Stimulated activated memory B cell treated with anti-CD40 and anti-IgM and Interleukin-4, amounts not matched to agents 10 μg/mL and 1 μg/mL and 100 μg/mL, for 72 hours (primary cell): Measurements from ENCODE around the gene SRD5A3.
"Not testable (repeated sequence)": the region's sequence is repeated elsewhere in the genome, so short reads cannot be mapped to it uniquely, and the experiment has no call there.

Source experiments
- ATAC-seq: fragments of 150-1000 bp; cut with Tn5 transposase; 2 replicates; pipeline ENCODE4 v1.10.0; 2021
- H3K27ac Mint-ChIP-seq: one replicate; pipeline ENCODE4 v1.8.0; 2022; ENCODE audit warnings: mild to moderate bottlenecking, mixed read lengths
- H3K27me3 Mint-ChIP-seq: one replicate; pipeline ENCODE4 v1.8.0; 2022; ENCODE audit warnings: mixed read lengths
- H3K36me3 Mint-ChIP-seq: one replicate; pipeline ENCODE4 v1.8.0; 2022; ENCODE audit warnings: mixed read lengths
- H3K4me1 Mint-ChIP-seq: one replicate; pipeline ENCODE4 v1.8.0; 2022; ENCODE audit warnings: mixed read lengths
- H3K4me3 Mint-ChIP-seq: one replicate; pipeline ENCODE4 v1.8.0; 2022; ENCODE audit warnings: mild to moderate bottlenecking, moderate library complexity, mixed read lengths
- H3K9me3 Mint-ChIP-seq: one replicate; pipeline ENCODE4 v1.8.0; 2022; ENCODE audit warnings: mixed read lengths

Gene SRD5A3

GRCh38 chr4:55336138-55337034 is 9.7 kb upstream of the SRD5A3 start:
- no peak overlapping the region for H3K4me3 Mint-ChIP-seq
- no peaks in the 10 kb centered on the region for H3K36me3 Mint-ChIP-seq
- no peak overlapping the region for H3K27ac Mint-ChIP-seq
- ATAC-seq, result no peak
- no peaks in the 10 kb centered on the region for H3K9me3 Mint-ChIP-seq
- no peaks in the 10 kb centered on the region for H3K4me1 Mint-ChIP-seq
- peaks cover 27% of the 10 kb centered on the region for H3K27me3 Mint-ChIP-seq

GRCh38 chr4:55337944-55338343 is 8.1 kb upstream of the SRD5A3 start:
- ATAC-seq, result no peak

GRCh38 chr4:55338486-55338885 is 7.6 kb upstream of the SRD5A3 start:
- Mint-ChIP-seq H3K9me3 (no peaks in the 10 kb centered on the region), H3K27me3 (peaks cover 27% of the 10 kb centered on the region), H3K4me3 (no peak overlapping the region), H3K36me3 (no peaks in the 10 kb centered on the region), H3K4me1 (no peaks in the 10 kb centered on the region), H3K27ac (no peak overlapping the region)
- no peak for ATAC-seq

More at GRCh38 chr4:55337944-55338343, 8.1 kb upstream of the SRD5A3 start:
- Mint-ChIP-seq H3K27me3 (peaks cover 27% of the 10 kb centered on the region), H3K27ac (no peak overlapping the region), H3K4me1 (no peaks in the 10 kb centered on the region), H3K4me3 (no peak overlapping the region), H3K36me3 (no peaks in the 10 kb centered on the region), H3K9me3 (no peaks in the 10 kb centered on the region)

- H3K9me3 Mint-ChIP-seq, result no peaks in the 10 kb centered on the region
- no peak overlapping the region for H3K4me3 Mint-ChIP-seq
- no peaks in the 10 kb centered on the region for H3K36me3 Mint-ChIP-seq
- H3K4me1 Mint-ChIP-seq, result no peaks in the 10 kb centered on the region
- H3K27me3 Mint-ChIP-seq, result peaks cover 24% of the 10 kb centered on the region
- ATAC-seq, result no peak
- H3K27ac Mint-ChIP-seq, result no peak overlapping the region
These were observed 5.8 kb upstream of the SRD5A3 start for GRCh38 chr4:55340266-55340665.

- no peaks in the 10 kb centered on the region for H3K9me3 Mint-ChIP-seq
- H3K27ac Mint-ChIP-seq, result no peak overlapping the region
- ATAC-seq, result no peak
- peaks cover 21% of the 10 kb centered on the region for H3K4me1 Mint-ChIP-seq
- no peak overlapping the region for H3K4me3 Mint-ChIP-seq
- H3K27me3 Mint-ChIP-seq, result peaks cover 5% of the 10 kb centered on the region
- H3K36me3 Mint-ChIP-seq, result no peaks in the 10 kb centered on the region
These were observed 2.2 kb upstream of the SRD5A3 start for GRCh38 chr4:55343887-55344286.

GRCh38 chr4:55345054-55345453 is 988 bp upstream of the SRD5A3 start:
- H3K9me3 Mint-ChIP-seq, result no peaks in the 10 kb centered on the region
- H3K27me3 Mint-ChIP-seq, result no peaks in the 10 kb centered on the region
- H3K4me3 Mint-ChIP-seq, result no peak overlapping the region
- no peak for ATAC-seq
- no peak overlapping the region for H3K27ac Mint-ChIP-seq
- no peaks in the 10 kb centered on the region for H3K36me3 Mint-ChIP-seq
- peaks cover 21% of the 10 kb centered on the region for H3K4me1 Mint-ChIP-seq

GRCh38 chr4:55346851-55347255 is 811 bp downstream of the SRD5A3 start:
- peaks cover 1% of the 10 kb centered on the region for H3K36me3 Mint-ChIP-seq
- no peaks in the 10 kb centered on the region for H3K27me3 Mint-ChIP-seq
- H3K4me1 Mint-ChIP-seq, result peaks cover 21% of the 10 kb centered on the region
- H3K4me3 Mint-ChIP-seq, result peak overlapping the region; percentile 97
- no peaks in the 10 kb centered on the region for H3K9me3 Mint-ChIP-seq
- ATAC-seq, result no peak
- H3K27ac Mint-ChIP-seq, result peak overlapping the region; percentile 93

GRCh38 chr4:55347610-55348228 is 1.7 kb downstream of the SRD5A3 start:
- H3K27me3 Mint-ChIP-seq, result no peaks in the 10 kb centered on the region
- peak overlapping the region; percentile 93 for H3K27ac Mint-ChIP-seq
- peaks cover 10% of the 10 kb centered on the region for H3K36me3 Mint-ChIP-seq
- no peak overlapping the region for H3K4me3 Mint-ChIP-seq
- no peaks in the 10 kb centered on the region for H3K9me3 Mint-ChIP-seq
- no peak for ATAC-seq
- peaks cover 21% of the 10 kb centered on the region for H3K4me1 Mint-ChIP-seq

GRCh38 chr4:55348466-55348865 is 2.4 kb downstream of the SRD5A3 start:
- no peak for ATAC-seq
- Mint-ChIP-seq H3K27ac (no peak overlapping the region), H3K9me3 (no peaks in the 10 kb centered on the region), H3K4me1 (peaks cover 21% of the 10 kb centered on the region), H3K4me3 (no peak overlapping the region), H3K27me3 (no peaks in the 10 kb centered on the region), H3K36me3 (peaks cover 18% of the 10 kb centered on the region)

GRCh38 chr4:55350870-55351269 is 4.8 kb downstream of the SRD5A3 start:
- H3K4me3 Mint-ChIP-seq, H3K9me3 Mint-ChIP-seq, ATAC-seq, H3K27ac Mint-ChIP-seq, H3K27me3 Mint-ChIP-seq: not testable (repeated sequence)
- peaks cover 27% of the 10 kb centered on the region for H3K36me3 Mint-ChIP-seq
- H3K4me1 Mint-ChIP-seq, result peaks cover 18% of the 10 kb centered on the region

- H3K4me1 Mint-ChIP-seq, result peaks cover 15% of the 10 kb centered on the region
- H3K27ac Mint-ChIP-seq, result no peak overlapping the region
- no peak overlapping the region for H3K4me3 Mint-ChIP-seq
- H3K27me3 Mint-ChIP-seq, result no peaks in the 10 kb centered on the region
- ATAC-seq, result no peak
- H3K36me3 Mint-ChIP-seq, result peaks cover 27% of the 10 kb centered on the region
- no peaks in the 10 kb centered on the region for H3K9me3 Mint-ChIP-seq
These were observed 5.8 kb downstream of the SRD5A3 start for GRCh38 chr4:55351824-55352223.

- Mint-ChIP-seq H3K4me1 (peaks cover 7% of the 10 kb centered on the region), H3K27me3 (no peaks in the 10 kb centered on the region), H3K27ac (no peak overlapping the region), H3K36me3 (peaks cover 27% of the 10 kb centered on the region), H3K4me3 (no peak overlapping the region), H3K9me3 (no peaks in the 10 kb centered on the region)
- ATAC-seq, result no peak
These were observed 6.7 kb downstream of the SRD5A3 start for GRCh38 chr4:55352726-55353125.

- peaks cover 27% of the 10 kb centered on the region for H3K36me3 Mint-ChIP-seq
- not testable (repeated sequence) for H3K4me1 Mint-ChIP-seq, H3K27ac Mint-ChIP-seq, H3K4me3 Mint-ChIP-seq, ATAC-seq, H3K9me3 Mint-ChIP-seq, H3K27me3 Mint-ChIP-seq
These were observed 7.2 kb downstream of the SRD5A3 start for GRCh38 chr4:55353228-55353747.

- peaks cover 27% of the 10 kb centered on the region for H3K36me3 Mint-ChIP-seq
- ATAC-seq, result no peak
- no peak overlapping the region for H3K4me3 Mint-ChIP-seq
- H3K27ac Mint-ChIP-seq, result no peak overlapping the region
- H3K9me3 Mint-ChIP-seq, result no peaks in the 10 kb centered on the region
- no peaks in the 10 kb centered on the region for H3K27me3 Mint-ChIP-seq
- H3K4me1 Mint-ChIP-seq, result peaks cover 19% of the 10 kb centered on the region
These were observed 8.6 kb downstream of the SRD5A3 start for GRCh38 chr4:55354648-55355047.

- H3K4me3 Mint-ChIP-seq, result no peak overlapping the region
- no peaks in the 10 kb centered on the region for H3K27me3 Mint-ChIP-seq
- ATAC-seq, result no peak
- peaks cover 27% of the 10 kb centered on the region for H3K36me3 Mint-ChIP-seq
- no peaks in the 10 kb centered on the region for H3K9me3 Mint-ChIP-seq
- H3K27ac Mint-ChIP-seq, result no peak overlapping the region
- peaks cover 19% of the 10 kb centered on the region for H3K4me1 Mint-ChIP-seq
These were observed 9.5 kb downstream of the SRD5A3 start for GRCh38 chr4:55355555-55355954.
